GM19025 (cell line): ENCODE data around the gene GPR132.

Experiments used
- ATAC-seq: cut with Tn5 transposase; IDR thresholded peaks from one replicate; pipeline ENCODE4 v1.9.1; 2021; ENCODE audit warnings: mild to moderate bottlenecking, low read depth, moderate library complexity; ENCODE audit not compliant: unreplicated experiment

Gene GPR132

DNA sequence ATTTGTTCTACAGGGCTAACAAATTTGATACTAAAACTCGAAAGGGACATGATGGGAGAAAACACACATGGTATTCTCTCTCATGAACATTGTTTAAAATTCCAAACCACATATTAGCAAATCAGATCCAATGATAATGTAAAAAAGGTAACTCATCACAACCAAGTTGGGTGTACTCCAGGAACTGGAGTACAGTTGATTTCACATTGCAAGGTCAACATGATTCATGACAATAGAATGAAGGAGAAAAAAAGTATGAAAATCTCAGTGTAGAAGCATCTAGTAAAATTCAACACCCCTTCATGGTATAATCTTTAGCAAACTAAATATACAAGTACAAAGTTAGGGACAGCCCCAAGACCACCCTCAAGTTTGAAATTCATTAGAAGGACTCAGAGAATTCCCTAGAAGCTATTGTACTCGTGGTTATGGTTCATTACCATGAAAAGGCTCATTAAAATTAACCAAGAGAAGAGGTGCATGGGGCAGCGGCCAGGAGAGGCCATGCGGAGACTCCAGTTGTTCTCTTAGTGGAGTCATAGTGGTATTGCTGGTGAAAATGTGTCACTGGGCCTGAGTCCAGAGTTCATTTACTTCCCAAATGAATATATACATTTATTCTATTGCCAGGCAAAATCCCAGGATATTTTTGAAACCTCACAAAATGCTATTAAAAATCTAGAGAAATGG lies 41.3 kb downstream of the GPR132 start:
- ATAC-seq: no peak

DNA sequence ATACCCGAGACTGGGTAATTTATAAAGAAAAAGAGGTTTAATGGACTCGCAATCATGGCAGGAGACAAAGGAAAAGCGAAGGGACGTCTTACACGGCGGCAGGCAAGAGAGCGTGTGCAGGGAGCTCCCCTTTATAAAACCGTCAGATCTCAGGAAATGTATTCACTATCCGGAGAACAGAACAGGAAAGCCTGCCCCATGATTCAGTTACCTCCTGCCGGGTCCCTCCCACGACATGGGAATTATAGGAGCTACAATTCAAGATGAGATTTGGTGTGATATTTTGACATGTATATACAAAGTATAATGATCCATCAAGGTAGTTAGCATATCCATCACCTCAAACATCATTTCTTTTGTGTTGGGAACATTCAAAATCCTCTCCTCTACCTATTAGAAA lies 42.1 kb downstream of the GPR132 start:
- no peak for ATAC-seq

DNA sequence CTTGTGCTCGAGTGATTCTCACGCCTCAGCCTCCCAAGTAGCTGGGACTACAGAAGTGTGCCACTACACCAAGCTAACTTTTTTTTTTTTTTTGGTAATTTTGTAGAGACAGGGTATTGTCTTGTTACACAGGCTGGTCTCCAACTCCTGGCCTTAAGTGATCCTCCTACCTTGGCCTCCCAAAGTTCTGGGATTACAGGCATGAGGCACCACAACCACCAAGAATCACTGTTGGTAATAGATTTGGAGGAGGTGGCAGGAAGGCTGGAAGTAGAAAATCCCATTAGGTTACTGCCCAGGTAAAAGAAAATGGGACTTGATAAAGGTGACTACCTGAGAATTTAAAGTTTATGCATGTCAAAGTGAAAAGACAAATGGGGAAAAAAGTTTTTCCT lies 43.0 kb downstream of the GPR132 start:
- no peak for ATAC-seq

DNA sequence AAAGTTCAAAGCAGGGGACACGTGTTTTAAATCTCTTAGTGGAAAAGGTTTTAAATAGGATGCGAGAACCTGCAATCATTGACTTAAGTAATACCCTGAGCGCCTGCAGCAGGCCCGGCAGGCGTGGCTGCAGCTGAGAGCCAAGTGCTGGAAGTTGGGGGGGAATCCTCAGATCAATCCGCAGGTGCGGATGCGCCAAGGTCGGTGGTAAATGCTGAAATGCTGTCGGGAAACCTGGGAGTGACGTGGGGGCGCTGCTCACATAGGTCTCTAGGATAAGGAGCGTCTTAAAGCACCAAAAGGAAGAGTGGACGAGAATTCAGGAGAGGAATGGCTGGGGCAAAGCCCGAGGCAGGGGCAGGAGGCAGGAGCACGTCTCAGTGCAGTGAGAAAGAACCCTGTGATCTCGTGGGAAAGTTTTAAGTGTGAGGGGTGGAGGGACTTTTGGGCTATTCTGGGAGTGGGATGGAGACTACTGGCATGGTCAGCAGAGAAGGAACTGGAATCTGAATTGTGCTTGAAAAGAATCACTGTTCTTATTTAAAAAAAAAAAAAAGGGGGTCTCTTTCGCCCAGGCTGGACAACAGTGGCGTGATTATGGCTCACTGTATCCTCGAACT lies 43.5 kb downstream of the GPR132 start:
- no peak for ATAC-seq

DNA sequence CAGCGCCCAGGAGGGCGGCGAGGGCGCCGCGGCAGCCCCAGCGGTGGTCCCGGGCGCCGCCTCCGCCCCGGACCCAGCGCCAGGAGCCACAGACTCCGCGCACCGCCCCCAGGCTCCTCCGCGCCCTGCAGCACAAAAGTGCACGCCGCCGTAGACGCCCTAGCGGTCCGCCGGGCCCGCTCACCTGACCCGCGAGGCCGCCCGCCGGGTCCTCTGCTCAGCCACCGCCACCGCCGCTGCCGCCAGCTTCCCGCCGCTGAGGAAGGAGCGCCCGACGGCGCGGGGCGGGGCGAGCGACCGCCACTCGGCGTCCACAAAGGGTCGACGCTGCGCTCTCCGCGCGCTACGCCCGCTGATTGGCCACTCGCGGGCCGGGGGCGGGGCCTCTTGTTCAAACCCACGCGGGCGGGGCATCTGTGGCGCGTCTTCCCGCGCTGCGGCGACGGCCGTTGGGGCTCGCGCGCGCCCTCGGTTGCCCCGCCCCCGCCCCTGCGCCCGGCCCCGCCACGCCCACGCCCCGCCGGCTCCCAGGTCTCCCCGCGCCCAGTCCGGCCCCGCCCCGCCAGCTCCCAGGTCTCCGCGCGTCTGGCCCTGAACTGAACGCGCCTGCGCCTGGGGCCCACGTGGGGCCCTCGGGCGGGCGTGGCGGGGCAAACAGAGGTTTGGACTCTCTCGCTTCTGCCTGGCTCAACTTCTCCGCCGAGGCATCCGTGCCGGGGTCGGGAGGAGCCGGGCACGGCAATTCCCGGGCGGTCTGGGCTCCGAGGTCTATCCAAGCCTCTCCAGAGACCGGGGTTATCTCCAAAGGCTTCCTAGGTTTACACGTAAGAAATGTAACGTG lies 44.2 kb downstream of the GPR132 start, which contains the start of gene CDCA4:
Gene CDCA4, minus strand, starts transcription at position 269 of the 841 bp plus-strand sequence. CDS start 9,154 bp downstream, outside the sequence.
- ATAC-seq: peak; percentile 80

DNA sequence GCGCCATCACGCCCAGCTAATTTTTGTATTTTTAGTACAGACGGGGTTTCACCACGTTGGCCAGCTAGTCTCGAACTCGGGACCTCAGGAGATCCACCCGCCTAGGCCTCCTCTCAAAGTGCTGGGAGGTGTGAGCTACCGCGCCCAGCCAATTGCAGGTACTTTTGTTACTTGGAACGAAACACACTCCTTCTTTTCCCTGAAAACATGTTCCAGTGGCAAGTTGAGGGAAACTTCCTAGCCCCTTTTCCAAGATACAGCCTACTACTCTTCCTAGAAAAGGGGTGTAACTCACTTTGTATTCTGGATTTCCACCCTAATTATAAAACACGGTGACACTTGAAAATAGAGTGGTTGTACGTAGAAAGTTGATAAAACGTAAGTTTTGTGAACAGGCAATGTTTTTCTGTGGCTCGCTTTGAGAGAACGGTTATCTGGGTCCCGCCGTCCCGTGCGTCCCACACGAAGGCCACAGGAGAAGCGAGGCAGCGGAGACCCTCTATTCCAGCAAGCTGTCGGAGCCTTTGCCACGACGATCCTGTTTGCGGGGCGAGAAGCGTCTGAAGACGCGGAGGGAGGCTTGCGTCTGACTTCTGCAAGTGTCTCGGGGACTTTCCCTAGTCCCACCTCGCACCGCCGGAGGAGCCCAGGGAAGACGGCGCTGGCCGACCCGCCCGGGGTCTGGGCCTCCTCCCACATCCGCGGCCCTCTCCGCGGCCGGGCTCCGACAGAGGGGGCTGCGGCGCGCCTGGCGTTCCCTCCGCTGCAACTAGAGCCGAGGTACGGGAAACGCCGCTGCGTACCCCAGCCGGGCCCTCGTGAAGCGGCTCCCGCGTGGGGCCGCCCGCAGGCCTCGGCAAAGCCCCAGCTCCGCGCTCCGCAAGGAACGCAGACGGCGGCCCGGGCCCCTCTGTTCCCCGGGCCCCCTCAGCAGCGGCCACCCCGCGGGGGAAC lies 45.1 kb downstream of the GPR132 start:
- ATAC-seq: peak; percentile 16

DNA sequence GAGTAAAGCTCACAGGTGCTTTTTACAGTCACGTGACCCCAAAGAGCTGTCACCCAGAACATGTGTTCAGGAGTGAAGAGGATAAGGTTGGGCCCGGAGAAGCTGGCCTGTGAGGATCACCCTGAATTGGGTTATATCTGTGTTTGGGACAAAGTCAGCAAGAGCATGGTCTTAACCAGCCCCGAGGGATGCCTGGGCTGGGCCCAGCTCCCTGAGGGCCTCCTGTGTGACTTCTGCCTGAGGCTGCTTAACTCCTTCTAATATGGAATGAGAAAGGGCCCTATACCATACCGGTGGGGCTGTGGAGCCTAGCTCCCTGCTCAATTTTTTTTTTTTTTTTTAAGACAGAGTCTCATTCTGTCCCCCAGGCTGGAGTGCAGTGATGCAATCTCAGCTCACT lies 46.8 kb downstream of the GPR132 start:
- no peak for ATAC-seq

DNA sequence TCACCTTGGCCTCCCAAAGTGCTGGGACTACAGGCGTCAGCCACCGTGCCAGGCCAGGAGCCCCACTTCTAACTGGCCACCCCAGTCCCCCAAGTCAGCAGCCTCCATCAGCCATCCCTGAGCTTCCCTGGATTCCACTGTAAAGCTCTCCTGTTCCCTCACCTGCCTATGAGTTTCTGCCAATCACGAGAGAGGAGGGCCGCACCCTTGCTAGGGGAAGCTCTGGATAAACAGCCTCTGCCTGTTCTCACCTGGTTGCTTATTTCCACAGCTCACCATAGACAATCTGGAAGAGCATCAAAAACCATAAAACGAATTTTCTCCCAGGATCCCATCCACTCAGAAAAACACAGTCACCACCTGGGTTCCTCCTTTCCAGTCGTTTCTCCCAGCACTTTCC lies 49.3 kb downstream of the GPR132 start:
- no peak for ATAC-seq

DNA sequence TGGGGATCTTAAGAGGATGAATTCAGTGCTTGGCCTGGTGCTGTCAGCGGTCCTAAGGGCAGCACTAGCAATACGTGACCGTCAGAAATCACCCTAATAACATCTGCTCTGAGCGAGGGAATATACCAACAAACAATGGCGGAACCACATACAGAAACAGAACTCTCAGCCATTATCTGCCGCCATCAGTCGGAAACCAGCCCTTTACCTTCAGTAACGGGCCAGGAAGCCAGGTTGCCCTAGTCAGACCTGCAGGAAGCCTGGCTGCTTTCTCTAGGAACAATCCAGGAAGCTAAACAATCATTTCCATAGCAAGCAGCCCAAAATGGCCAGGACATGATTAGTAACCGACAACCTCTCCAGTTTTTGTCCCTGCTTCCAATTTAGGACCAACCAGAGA lies 50.0 kb downstream of the GPR132 start:
- ATAC-seq: no peak

DNA sequence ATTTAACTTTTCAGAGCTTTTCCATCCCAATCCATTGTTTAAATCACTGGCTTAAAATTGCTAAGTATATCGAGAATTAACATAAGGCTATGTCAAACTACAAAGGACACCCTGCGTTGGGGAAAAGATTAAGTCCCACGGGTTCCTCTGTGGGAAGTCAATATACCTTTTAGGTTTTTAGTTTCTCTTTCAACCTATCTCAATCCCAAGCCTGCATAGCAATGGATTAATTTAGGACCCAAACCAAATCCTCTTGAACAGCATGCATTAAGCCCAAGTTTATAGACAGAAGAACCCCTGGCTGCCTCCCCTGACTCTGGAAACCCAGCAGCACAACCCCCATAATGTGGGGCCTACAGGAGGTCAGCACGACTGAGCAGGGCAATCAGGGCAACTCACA lies 50.6 kb downstream of the GPR132 start:
- no peak for ATAC-seq

DNA sequence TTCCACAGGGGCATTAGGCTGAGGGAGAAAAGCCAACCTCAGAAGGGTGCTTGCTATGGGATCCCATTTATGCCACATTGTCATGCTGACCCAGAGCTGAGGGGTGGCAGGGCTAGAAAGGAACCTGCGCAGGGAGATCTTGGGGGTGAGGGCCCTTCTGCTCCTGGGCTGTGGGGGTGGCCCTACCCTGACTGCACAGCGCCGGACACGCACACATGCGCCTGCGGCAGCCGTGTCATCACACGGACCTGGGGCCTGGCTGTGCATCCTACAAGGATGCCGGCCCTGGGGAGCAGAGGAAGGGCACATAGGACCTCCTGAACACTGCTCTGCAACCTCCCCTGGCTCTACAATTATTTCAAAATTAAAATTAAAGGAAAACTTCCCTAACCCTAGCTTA lies 51.2 kb downstream of the GPR132 start:
- no peak for ATAC-seq

DNA sequence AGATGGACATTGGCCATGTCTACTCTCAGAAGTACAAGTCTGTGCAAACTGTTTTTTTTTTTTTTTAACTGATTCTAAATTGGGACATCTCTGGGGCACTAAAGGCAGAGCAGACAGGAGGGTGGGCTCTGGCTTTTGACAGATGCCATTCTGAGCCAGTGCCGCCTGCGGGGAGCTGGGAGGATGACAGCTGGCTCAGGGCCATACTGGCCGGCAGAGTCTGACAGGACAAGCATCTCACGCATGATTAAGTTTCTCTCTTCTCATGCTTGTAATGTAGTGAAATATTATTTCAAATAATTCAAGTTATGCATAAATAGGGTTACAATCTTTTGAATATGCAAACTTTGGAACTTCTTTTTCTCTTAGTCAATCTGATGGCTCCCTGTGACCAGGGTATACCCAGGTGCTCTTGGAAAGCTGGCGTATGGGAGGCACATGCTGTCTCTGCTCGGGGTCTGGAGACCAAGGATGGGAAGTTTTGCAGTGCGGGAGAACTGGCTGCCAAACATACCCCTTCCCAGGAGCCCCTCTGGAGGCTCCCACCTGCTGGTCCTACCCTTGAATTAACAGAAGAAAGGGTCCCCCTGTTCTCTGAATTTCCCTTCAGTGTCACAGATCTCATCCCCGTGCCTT lies 52.0 kb downstream of the GPR132 start:
- ATAC-seq: no peak

DNA sequence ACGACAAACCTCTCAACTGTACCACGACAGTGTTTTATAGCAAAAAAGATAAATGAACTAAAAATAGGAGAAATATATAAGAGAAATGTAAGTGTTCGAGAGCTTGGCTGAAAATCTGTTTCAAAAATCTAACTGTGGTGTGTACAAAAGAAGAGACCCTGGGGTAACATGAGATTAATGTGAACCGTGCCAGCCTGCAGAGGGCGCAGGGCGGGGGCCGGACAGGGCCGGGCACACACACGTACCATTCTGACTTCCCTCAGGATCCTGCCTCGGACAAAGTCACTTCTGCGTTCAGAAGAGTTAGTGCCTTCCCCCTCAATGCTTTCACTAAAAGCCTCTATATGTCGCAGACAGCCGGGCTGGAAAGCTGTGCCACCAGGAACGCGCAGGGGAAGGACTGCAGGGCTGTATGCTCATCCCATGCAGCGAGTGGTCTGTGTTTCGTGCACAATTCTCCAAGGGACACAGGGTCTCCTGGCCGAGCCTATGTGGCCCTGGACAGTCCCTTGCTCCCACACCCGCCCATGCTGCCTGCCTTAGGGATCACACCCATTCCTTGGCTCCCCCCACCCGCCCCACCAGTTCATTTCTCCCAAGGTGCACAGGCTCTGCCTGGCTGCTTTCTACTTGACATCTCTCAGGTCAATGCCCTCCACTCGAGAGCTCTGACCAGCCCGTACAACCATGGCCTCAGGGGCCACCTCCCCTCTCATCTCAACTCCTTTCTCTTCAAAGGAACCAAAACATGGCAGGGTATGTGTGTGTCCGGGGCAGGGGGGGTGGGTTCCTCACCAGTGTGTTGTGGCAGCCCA lies 52.9 kb downstream of the GPR132 start:
- no peak for ATAC-seq

DNA sequence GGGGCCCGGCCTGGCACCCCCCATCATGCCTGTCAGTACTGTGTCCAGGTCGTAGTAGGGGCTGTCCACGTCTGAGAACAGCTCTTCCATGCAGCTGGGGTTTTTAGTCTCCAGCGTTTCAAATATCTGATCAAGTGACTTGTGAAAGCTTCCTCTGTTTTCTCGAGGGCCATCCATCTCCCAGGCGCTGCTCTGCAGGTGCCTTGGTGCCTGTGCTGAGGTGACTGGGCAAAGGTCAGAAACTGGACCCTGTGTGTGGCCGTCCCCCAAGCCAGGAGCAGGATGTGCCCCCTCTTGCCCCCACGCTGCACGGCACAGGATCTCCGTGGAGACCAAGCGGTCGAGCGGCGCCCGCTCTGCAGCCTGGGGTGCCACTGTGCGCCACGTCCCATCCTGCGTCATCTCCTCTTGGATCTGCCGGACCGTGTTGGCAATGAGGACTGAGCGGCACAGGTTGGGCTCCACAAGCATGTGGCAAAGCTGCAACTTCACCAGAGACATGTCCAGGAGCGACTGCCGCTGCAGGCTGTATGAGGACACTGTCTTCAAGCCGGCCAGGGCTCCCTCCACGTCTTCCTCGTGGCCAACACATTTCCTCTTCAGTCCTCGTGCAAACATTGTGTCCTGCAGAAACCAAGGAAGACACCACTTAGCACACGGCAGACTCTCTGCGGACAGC lies 53.8 kb downstream of the GPR132 start:
- ATAC-seq: no peak

DNA sequence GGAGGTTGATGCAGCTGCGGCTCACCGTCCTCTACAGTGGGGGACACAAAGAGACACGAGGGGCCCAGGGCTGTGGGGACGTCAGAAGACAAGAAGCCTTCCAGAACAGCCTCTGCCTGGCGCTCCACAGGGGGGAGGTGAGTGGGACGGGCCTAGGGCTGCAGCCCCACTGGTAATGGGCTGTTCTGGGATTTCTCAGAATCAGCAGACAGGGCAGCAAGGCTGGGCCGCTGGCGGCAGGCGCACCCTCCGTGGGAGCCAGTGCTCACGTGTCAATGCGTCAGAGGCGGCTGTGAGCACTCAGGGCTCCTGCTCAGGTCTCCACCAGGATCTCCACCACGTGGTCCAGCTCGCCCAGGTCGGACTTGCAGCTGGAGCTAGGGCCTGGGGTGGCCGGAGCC lies 54.3 kb downstream of the GPR132 start:
- no peak for ATAC-seq

DNA sequence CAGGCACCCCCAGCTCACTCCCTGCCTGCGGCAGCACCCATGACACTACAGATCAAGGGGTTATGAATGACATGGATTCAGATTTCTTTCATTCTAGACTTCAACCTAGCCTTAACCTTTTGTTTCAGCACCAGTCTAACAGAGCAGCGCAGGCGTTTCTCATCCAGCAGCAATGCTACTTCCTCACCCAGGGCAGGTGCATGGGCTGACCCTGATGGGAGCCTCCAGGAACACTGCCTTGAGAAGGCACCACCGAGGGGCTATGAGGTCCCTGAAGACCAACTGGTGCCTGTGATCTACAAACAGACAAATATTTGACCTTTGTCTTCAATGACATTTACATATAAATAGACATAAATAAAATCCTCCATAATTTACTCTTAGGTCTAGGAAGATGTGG lies 55.1 kb downstream of the GPR132 start:
- no peak for ATAC-seq

DNA sequence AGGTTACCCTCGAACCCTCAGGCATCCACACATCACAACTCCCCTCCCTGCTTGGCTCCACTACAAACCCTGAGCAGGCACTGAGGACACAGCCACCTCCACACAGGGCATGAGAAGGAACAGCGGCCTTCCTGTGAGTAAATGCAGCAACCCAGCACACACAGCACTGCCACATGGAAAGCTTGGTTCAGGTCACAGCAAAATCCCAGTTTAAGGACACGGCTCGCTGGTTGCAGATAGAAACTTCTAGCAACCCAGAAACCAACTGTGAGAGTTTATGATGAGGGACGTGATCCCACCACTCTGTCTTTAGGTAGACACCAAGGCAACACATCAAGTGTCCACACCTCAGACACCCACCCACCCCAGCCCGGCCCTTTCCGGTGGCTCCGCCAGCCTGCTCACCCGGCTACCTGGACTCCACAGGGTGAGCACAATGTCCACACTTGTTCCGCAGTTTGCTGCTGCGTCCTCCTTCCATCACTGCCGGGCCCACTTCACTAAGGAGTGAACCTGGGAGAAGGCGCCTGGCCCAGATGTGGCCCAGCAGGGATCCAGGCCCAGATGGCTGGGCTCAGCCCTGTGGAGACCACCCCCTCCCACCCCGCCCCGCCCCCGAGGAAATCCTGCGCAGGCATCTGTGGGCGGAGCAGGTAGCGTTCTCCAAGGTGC lies 57.5 kb downstream of the GPR132 start:
- ATAC-seq: no peak
